ENCODE results near the gene MRAP2. TPM values are rescaled to one million over a fixed set of nuclear protein-coding genes. Genes with fewer than 3 reads are reported as not detected.

MRAP2 gene
- polyA plus RNA-seq, 1 donor (not counting 4 experiments of a cell fraction or from before 2014, with no cell fraction given): 3.0 TPM

DNA sequence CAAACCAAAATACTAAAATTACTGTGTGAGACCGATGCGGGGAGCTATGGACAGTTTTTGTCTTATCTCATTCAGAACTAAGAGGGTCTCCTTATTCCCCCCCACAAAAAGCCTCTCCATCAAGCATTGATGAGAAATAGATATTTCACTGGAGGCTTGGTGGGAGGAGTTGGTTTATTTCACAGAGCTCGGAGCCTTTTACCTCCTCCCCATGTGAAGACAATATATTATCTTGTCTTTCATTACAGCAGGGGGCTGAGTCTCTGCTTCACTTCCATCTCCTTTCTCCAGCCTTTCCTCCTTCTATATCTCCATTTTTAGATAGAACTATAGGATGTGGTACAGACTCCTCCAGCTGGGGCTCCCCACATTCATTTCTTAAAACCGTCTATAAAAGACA is 29.9 kb upstream of the MRAP2 start:
- Histone ChIP-seq H3K9ac (ENCODE audit: control insufficient read depth, extremely low read depth, insufficient read depth, low read length) (no peak overlapping the region), H4K20me1 (ENCODE audit: control insufficient read depth, extremely low read depth, insufficient read depth, low read length) (no peaks in the 10 kb centered on the region), H2AFZ (ENCODE audit: control insufficient read depth, low read length) (no peak overlapping the region), H3K9me3 (ENCODE audit: control insufficient read depth, low read depth, low read length) (no peaks in the 10 kb centered on the region), H3K4me3 (ENCODE audit: control insufficient read depth in 2 of 3, extremely low read depth in 1 of 3, insufficient read depth in 2 of 3, low read depth in 1 of 3, low read length in 3 of 3) (no peak overlapping the region), H3K36me3 (ENCODE audit: control insufficient read depth in 2 of 2, extremely low read depth in 1 of 2, insufficient read depth in 2 of 2, low read length in 2 of 2) (no peaks in the 10 kb centered on the region), H3K27me3 (ENCODE audit: control insufficient read depth, extremely low read depth, insufficient read depth, low read length) (no peaks in the 10 kb centered on the region), H3K9me1 (ENCODE audit: control insufficient read depth, extremely low read depth, insufficient read depth, low read length) (no peaks in the 10 kb centered on the region), H3K79me2 (ENCODE audit: control insufficient read depth, insufficient read depth, low read length) (no peaks in the 10 kb centered on the region), H3K4me1 (ENCODE audit: control insufficient read depth, extremely low read depth, insufficient read depth, low read length) (no peaks in the 10 kb centered on the region), H3K27ac (ENCODE audit: control insufficient read depth, insufficient read depth, low read length) (no peak overlapping the region), H3K4me2 (ENCODE audit: control insufficient read depth, extremely low read depth, insufficient read depth, low read depth, low read length) (no peak overlapping the region)
- DNase-seq (ENCODE audit: low read depth, low spot score) (no peak), FAIRE-seq (no peak)
- dilution Hi-C loops (cut with MboI; ENCODE audit: extremely low pct_ligation_motif_present, low sequenced_read_pairs): no loop called here
- TF ChIP-seq, protein P1, sequence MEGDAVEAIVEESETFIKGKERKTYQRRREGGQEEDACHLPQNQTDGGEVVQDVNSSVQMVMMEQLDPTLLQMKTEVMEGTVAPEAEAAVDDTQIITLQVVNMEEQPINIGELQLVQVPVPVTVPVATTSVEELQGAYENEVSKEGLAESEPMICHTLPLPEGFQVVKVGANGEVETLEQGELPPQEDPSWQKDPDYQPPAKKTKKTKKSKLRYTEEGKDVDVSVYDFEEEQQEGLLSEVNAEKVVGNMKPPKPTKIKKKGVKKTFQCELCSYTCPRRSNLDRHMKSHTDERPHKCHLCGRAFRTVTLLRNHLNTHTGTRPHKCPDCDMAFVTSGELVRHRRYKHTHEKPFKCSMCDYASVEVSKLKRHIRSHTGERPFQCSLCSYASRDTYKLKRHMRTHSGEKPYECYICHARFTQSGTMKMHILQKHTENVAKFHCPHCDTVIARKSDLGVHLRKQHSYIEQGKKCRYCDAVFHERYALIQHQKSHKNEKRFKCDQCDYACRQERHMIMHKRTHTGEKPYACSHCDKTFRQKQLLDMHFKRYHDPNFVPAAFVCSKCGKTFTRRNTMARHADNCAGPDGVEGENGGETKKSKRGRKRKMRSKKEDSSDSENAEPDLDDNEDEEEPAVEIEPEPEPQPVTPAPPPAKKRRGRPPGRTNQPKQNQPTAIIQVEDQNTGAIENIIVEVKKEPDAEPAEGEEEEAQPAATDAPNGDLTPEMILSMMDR (optimal IDR thresholded peaks at IDR 0.05 in 1 of 3, IDR thresholded peaks at IDR 0.05 in 1 of 3, conservative IDR thresholded peaks at IDR 0.05 in 1 of 3; ENCODE audit: extremely low read depth in 1 of 3, insufficient read depth in 2 of 3, low read length in 3 of 3): no peak
- TF ChIP-seq EZH2 (IDR thresholded peaks at IDR 0.05; ENCODE audit: low read length): no peak

DNA sequence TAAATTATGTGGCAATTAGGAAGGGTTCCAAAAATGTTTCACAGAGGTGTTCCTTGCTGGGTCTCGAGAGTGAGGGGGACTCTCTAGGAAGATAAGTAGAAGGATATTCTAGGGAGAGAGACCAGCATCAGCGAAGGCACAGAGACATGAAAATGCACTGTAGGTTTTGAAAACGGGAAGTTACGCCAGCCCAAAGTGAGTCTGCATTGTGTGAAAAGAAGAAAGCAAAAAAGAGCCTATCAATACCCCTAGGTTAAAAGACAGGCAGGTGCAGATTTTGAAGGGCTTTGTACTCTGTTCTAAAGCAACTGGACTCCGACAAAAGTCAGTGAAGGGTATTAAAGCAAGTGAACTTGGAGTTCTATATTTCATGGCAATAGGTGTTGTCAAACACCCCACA is 25.7 kb upstream of the MRAP2 start:
- Histone ChIP-seq H3K4me3 (ENCODE audit: control insufficient read depth in 2 of 3, extremely low read depth in 1 of 3, insufficient read depth in 2 of 3, low read depth in 1 of 3, low read length in 3 of 3) (no peak overlapping the region), H3K9ac (ENCODE audit: control insufficient read depth, extremely low read depth, insufficient read depth, low read length) (no peak overlapping the region), H3K27me3 (ENCODE audit: control insufficient read depth, extremely low read depth, insufficient read depth, low read length) (no peaks in the 10 kb centered on the region), H3K27ac (ENCODE audit: control insufficient read depth, insufficient read depth, low read length) (no peak overlapping the region), H3K4me1 (ENCODE audit: control insufficient read depth, extremely low read depth, insufficient read depth, low read length) (no peaks in the 10 kb centered on the region), H4K20me1 (ENCODE audit: control insufficient read depth, extremely low read depth, insufficient read depth, low read length) (no peaks in the 10 kb centered on the region), H3K79me2 (ENCODE audit: control insufficient read depth, insufficient read depth, low read length) (no peaks in the 10 kb centered on the region), H3K9me1 (ENCODE audit: control insufficient read depth, extremely low read depth, insufficient read depth, low read length) (no peaks in the 10 kb centered on the region), H2AFZ (ENCODE audit: control insufficient read depth, low read length) (no peak overlapping the region), H3K36me3 (ENCODE audit: control insufficient read depth in 2 of 2, extremely low read depth in 1 of 2, insufficient read depth in 2 of 2, low read length in 2 of 2) (no peaks in the 10 kb centered on the region), H3K9me3 (ENCODE audit: control insufficient read depth, low read depth, low read length) (no peaks in the 10 kb centered on the region), H3K4me2 (ENCODE audit: control insufficient read depth, extremely low read depth, insufficient read depth, low read depth, low read length) (no peak overlapping the region)
- TF ChIP-seq, protein P1 (optimal IDR thresholded peaks at IDR 0.05 in 1 of 3, IDR thresholded peaks at IDR 0.05 in 1 of 3, conservative IDR thresholded peaks at IDR 0.05 in 1 of 3; ENCODE audit: extremely low read depth in 1 of 3, insufficient read depth in 2 of 3, low read length in 3 of 3): no peak
- TF ChIP-seq EZH2 (IDR thresholded peaks at IDR 0.05; ENCODE audit: low read length): no peak
- FAIRE-seq (no peak), DNase-seq (ENCODE audit: low read depth, low spot score) (no peak)
- dilution Hi-C loops (cut with MboI; ENCODE audit: extremely low pct_ligation_motif_present, low sequenced_read_pairs): no loop called here
